OCI-LY3 (cell line): ENCODE data around the gene MREG.

Source experiments
- H2AFZ ChIP-seq: fragments of 200-600, 300-600 bp; shearing (Covaris generic); 2 replicates; pipeline ENCODE4 v1.6.0; 2014; ENCODE audit warnings: antibody characterized with exemption, low read depth, low read length
- H3K27ac ChIP-seq: fragments of 200-600, 300-600 bp; sonication (generic); 2 replicates; pipeline ENCODE4 v1.5.1; 2014; ENCODE audit warnings: mild to moderate bottlenecking, low read length, moderate library complexity, mixed read lengths
- H3K27me3 ChIP-seq: fragments of 200-600, 300-600 bp; sonication (generic); 2 replicates; pipeline ENCODE4 v1.6.1; 2014; ENCODE audit warnings: low read depth, low read length, mixed read lengths
- H3K36me3 ChIP-seq: fragments of 200-600, 300-600 bp; sonication (generic); replicated peaks from 2 replicates; pipeline ENCODE3; 2014; ENCODE audit warnings: low read depth, low read length, mixed read lengths
- H3K4me1 ChIP-seq: fragments of 300-600, 200-600 bp; sonication (generic); 2 replicates; pipeline ENCODE4 v1.6.1; 2014; ENCODE audit warnings: low read length, mixed read lengths
- H3K4me2 ChIP-seq: fragments of 200-600, 300-600 bp; sonication (generic); 2 replicates; pipeline ENCODE4 v1.6.1; 2014; ENCODE audit warnings: low read length, mixed read lengths
- H3K4me3 ChIP-seq: fragments of 300-600, 200-600 bp; sonication (generic); 2 replicates; pipeline ENCODE4 v1.5.1; 2014; ENCODE audit warnings: antibody characterized with exemption, mild to moderate bottlenecking, low read length, moderate library complexity
- H3K79me2 ChIP-seq: fragments of 300-600, 200-600 bp; shearing (Covaris generic); 2 replicates; pipeline ENCODE4 v1.6.1; 2014; ENCODE audit warnings: mild to moderate bottlenecking, low read length, mixed read lengths
- H3K9ac ChIP-seq: fragments of 300-600, 200-600 bp; shearing (Covaris generic); 2 replicates; pipeline ENCODE4 v1.6.0; 2014; ENCODE audit warnings: mild to moderate bottlenecking, low read length, moderate library complexity
- H3K9me3 ChIP-seq: fragments of 200-600, 300-600 bp; shearing (Covaris generic); 2 replicates; pipeline ENCODE4 v1.6.1; 2014; ENCODE audit warnings: low read length, mixed read lengths; ENCODE audit not compliant: insufficient read depth
- H4K20me1 ChIP-seq: fragments of 200-600, 300-600 bp; sonication (generic); 2 replicates; pipeline ENCODE4 v1.6.1; 2016; ENCODE audit warnings: low read length, mixed read lengths; ENCODE audit not compliant: insufficient read depth
- CTCF ChIP-seq: fragments of 200-600, 300-600 bp; sonication (generic); IDR thresholded peaks from 2 replicates; pipeline ENCODE4 v1.5.1; 2014; ENCODE audit warnings: antibody characterized with exemption, low read length, low read depth
- EZH2phosphoT487 ChIP-seq: fragments of 200-600 bp; shearing (Covaris generic); IDR thresholded peaks from 2 replicates; pipeline ENCODE4 v1.6.1; 2018; ENCODE audit warnings: antibody characterized with exemption, mixed run types, low read depth

The MREG gene

GRCh38 chr2:215906458-215906857, 106.9 kb downstream of the MREG start:
- H3K9ac ChIP-seq: peak overlapping the region; percentile 52
- no peak overlapping the region for H2AFZ ChIP-seq
- H4K20me1 ChIP-seq: no peaks in the 10 kb centered on the region
- no peaks in the 10 kb centered on the region for H3K27me3 ChIP-seq
- no peaks in the 10 kb centered on the region for H3K79me2 ChIP-seq
- no peaks in the 10 kb centered on the region for H3K9me3 ChIP-seq
- peaks cover 71% of the 10 kb centered on the region for H3K4me1 ChIP-seq
- peaks cover 5% of the 10 kb centered on the region for H3K36me3 ChIP-seq
- H3K4me3 ChIP-seq: peak overlapping the region; percentile 27
- TF ChIP-seq CTCF: no peak
- TF ChIP-seq EZH2phosphoT487: no peak
- H3K27ac ChIP-seq: peak overlapping the region; percentile 86
- peak overlapping the region; percentile 61 for H3K4me2 ChIP-seq

- peaks cover 76% of the 10 kb centered on the region for H3K4me1 ChIP-seq
- peak overlapping the region; percentile 61 for H3K4me2 ChIP-seq
- no peaks in the 10 kb centered on the region for H3K9me3 ChIP-seq
- peaks cover 3% of the 10 kb centered on the region for H3K36me3 ChIP-seq
- H4K20me1 ChIP-seq: no peaks in the 10 kb centered on the region
- H3K27me3 ChIP-seq: no peaks in the 10 kb centered on the region
- no peak overlapping the region for H2AFZ ChIP-seq
- no peak overlapping the region for H3K4me3 ChIP-seq
- H3K9ac ChIP-seq: no peak overlapping the region; the same call in 1 of the 2 replicates
- no peak for TF ChIP-seq CTCF
- no peak for TF ChIP-seq EZH2phosphoT487
- peak overlapping the region; percentile 86 for H3K27ac ChIP-seq
- no peaks in the 10 kb centered on the region for H3K79me2 ChIP-seq
Measured at GRCh38 chr2:215905691-215906090, 107.7 kb downstream of the MREG start.

- Histone ChIP-seq H4K20me1 (no peaks in the 10 kb centered on the region), H3K4me3 (no peak overlapping the region), H3K9me3 (no peaks in the 10 kb centered on the region), H3K4me2 (0 out of 2 replicates have a peak overlapping the region, but pooled peaks have one; percentile 1), H3K36me3 (peaks cover 3% of the 10 kb centered on the region), H3K27me3 (no peaks in the 10 kb centered on the region), H3K4me1 (peaks cover 85% of the 10 kb centered on the region), H3K9ac (no peak overlapping the region), H3K27ac (peak overlapping the region; percentile 53; the same call in 1 of the 2 replicates), H3K79me2 (no peaks in the 10 kb centered on the region), H2AFZ (no peak overlapping the region)
- TF ChIP-seq CTCF (no peak), EZH2phosphoT487 (no peak)
Measured at GRCh38 chr2:215904101-215904500, 109.2 kb downstream of the MREG start.

GRCh38 chr2:215903203-215903602, 110.1 kb downstream of the MREG start:
- Histone ChIP-seq H4K20me1 (no peaks in the 10 kb centered on the region), H3K9ac (no peak overlapping the region), H3K36me3 (peaks cover 1% of the 10 kb centered on the region), H2AFZ (no peak overlapping the region), H3K4me1 (peaks cover 84% of the 10 kb centered on the region), H3K27me3 (no peaks in the 10 kb centered on the region), H3K4me2 (no peak overlapping the region), H3K4me3 (no peak overlapping the region), H3K9me3 (no peaks in the 10 kb centered on the region), H3K79me2 (no peaks in the 10 kb centered on the region), H3K27ac (peak overlapping the region; percentile 21; the same call in 1 of the 2 replicates)
- TF ChIP-seq CTCF (no peak), EZH2phosphoT487 (no peak)
